NCI-H2081 (cell line): Measurements from ENCODE around the gene ARL14EP.

Experiments used
- DNase-seq, 2 experiments: peaks; one replicate each; lab custom pipeline; 2025; lab: John Stamatoyannopoulos, UW

ARL14EP gene

DNA sequence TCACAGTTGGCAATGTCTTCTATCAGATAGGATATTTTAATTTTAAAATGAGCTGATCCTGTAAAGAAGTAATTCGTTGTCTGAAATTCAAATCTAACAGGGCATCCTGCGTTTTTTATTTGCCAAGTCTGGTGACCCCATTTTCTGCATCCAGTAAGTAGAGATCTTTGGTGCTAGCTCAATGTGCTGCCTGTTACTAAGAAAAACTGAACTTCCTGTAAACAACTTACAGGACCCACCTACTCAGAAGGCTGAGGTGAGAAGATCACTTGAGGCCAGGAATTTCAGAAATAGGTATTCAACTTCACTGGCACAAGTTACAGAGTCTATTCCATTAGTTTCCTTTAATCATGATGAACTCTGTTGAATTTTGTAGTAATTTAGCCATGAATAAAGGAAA, 4.0 kb downstream of the ARL14EP start:
- no peak for DNase-seq

DNA sequence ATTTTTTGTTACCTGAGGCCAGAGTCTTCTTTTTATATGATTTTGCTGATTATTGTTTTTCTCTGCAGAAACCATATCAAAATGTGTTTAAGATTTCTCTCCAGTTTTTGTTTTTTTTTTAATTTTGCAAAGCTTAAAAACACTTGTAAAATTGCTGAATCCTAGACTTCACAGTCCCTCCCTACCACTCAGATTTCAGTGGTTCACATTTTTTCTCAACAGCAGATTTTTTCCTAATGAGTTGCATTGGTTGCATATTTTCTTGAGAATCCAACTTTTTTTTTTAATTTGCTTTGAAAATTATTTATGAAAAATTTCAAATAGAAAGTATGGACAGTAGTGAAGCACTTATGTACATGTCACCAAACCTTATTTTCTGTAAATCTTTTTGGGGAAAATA, 5.8 kb downstream of the ARL14EP start:
- DNase-seq, result no peak

GRCh38 chr11:30329150-30329940, 6.4 kb downstream of the ARL14EP start:
- DNase-seq, result no peak

GRCh38 chr11:30333405-30333804, 10.5 kb downstream of the ARL14EP start:
- peak in 1 of 2 experiments; percentile 9 for DNase-seq

DNA sequence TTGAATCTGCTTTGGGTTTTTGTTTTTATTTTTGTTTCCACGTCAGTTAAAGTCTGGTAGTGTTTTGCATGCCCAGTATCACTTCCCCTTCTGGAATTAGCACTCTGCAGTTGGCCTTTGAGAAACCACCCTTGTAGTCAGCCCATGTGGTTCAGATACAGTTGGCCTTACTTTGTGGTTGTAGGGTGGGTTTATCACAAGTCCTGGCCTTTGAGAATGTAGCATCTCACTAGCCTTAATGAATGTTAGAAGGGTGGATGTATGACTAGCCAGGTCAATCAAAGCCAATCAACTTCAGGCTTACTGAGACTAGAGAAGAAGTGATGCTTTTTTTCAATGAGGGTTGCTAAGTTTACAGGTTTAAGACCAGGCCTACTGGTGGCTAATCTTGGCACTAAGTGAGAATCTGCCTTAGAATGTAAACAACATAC, 19.8 kb downstream of the ARL14EP start:
- DNase-seq, result no peak

DNA sequence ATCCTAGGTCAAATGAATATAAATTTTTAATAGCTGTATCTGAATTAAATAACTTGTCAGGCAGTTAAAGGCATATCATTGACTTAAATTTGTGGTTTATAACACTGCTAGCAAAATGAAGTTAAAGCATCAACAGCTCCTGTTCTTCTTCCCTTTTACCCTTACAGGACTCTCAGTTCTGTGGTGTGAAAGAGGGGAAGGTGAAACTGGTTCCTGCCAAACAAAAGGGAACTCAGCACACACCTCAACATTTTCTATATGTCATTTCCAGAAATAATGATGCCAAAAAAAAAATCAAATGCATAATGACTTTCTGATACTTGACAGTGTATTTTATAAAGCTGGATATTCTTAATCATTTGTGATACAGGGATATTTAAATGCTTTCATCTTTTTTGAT, 21.2 kb downstream of the ARL14EP start:
- no peak for DNase-seq

DNA sequence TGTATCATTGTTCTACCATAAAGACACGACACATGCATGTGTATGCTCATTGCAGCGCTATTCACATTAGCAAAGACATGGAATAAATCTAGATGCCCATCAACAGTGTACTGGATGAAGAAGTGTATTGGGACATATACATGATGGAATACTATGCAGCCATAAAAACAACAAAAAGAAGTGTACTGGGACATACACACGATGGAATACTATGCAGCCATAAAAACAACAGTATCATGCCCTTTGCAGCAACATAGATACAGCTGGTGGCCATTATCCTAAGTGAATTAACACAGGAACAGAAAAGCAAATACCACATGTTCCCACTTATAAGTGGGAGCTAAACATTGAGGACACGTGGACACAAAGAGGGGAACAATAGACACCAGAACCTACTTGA, 22.7 kb downstream of the ARL14EP start:
- no peak for DNase-seq

- DNase-seq, result peak; percentile 64 to 65
Observed at GRCh38 chr11:30346068-30346688, 23.3 kb downstream of the ARL14EP start.

DNA sequence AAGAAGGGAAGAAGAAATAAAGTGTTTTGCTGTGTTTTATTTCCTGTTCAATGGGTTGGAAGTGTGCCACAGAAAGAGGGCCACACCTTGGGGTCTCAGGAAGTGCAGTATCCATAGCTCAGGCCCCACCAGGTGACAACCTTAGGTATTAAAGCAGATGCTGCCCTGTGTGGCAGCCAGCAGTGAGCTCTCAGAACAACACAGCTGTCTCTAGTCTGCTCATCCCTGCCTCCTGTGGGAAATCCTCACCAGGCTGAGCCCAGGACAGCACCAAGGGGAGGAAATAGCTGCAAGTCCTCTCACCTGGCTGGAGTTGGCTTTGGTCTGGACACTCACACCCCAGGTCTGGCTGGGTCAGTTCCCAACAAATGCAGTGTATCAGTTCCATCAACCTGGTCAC, 25.1 kb downstream of the ARL14EP start:
- no peak for DNase-seq

GRCh38 chr11:30349885-30350284, 27.0 kb downstream of the ARL14EP start:
- no peak for DNase-seq

GRCh38 chr11:30350384-30350783, 27.5 kb downstream of the ARL14EP start:
- no peak for DNase-seq

- DNase-seq, result no peak
Observed at GRCh38 chr11:30351061-30351460, 28.2 kb downstream of the ARL14EP start.

GRCh38 chr11:30356391-30356790, 33.5 kb downstream of the ARL14EP start:
- no peak for DNase-seq

- no peak for DNase-seq
Observed at GRCh38 chr11:30357872-30358271, 35.0 kb downstream of the ARL14EP start.

DNA sequence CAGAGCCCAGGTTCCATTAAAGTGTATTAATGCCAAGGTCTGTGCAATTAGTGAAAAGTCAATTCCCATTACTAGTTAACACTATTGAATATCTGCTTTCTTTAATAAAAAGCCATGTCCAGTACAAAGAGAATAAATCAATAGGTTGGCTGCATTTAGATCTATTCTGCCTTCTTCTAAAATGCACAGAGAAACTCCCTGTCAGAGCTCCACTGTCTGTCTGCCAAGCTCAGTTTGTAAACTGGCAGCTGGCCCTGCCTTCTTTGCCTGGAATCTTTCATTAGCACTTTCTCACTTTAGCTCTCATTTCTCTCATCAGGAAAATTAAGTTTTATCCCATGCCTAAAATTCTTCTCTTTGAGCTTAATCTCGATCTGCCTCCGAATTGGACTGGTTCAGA, 35.6 kb downstream of the ARL14EP start:
- DNase-seq, result no peak

DNA sequence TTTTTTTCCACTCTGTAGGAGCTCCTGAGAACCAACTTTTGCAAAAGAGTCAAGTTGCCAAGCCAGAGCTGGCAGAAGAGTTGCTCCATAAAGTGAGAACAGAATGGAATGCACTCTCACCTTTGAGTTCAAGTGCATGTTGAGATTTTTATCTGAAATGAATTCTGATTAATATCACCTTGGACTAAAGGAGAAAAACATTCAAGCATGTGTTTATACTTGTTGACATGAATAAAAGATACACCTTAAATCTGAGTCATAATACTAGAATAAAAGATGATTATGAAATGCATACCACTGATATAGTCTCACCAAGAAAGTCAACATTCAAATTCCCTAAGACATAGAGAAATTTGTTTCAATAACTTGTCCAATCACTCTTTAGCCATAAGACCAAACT, 37.8 kb downstream of the ARL14EP start:
- DNase-seq, result no peak

- DNase-seq, result no peak
Observed at GRCh38 chr11:30364139-30364836, 41.4 kb downstream of the ARL14EP start.

DNA sequence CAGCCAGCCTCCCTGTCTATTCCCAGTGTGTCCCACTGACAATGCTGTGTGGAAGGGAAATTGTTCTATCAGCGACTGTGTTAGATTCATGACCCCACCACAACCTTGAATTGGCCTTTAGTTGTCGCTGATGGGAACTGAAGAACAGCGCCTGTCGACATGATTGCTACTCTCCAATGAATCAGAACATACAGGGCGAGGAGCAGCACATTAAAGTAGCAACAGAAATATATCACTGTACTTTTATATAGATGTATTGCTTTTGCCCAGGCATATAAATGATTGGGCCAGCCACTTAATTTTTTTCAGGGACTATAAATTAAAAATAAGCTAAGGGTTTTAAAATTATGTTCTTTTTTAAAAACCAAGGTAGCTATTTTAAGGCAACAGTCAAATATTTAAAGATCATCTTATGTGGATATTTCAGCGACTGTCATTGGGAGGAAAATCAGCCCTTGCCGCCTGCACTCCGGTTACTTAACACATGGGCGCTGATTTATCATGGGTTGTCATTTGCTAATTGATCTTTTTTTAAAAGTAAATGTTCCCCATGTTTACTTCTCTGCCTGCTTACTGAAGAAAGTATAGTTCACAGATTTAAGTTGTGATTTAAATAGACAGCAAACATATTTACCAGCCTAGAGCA, 42.1 kb downstream of the ARL14EP start:
- no peak for DNase-seq

DNA sequence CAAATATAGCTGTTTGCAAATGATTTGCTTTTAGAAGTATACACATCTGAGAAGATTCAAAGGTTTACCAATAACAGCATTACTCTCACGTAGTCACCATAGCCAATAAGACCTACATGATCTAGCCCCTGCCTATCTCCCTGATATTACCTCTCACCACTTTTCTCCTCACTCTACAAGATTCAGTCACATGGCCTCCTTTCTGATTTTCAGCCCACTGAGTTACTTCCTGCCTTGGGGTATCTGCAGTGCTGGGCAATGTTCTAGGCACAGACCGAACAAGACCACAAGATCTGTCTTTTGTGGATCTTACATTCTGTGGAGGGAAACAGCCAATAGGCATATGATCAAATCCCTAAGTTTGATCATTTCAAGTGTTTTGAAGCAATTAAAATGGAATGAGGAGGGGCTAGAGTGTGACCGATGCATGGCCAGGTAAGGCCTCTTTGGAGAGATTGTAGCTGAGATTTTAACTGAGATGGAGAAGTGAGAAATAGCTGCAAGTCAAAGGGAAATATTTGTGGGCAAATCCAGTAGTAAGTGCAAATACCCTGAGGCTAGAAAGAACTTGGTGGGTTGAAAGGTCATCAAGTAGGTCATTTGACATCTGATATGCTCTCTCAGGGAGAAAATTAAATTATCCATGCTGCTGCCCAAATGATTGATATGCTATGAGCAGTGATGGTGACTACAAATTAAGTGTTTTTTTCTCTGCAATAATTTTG, 43.1 kb downstream of the ARL14EP start:
- no peak for DNase-seq

- no peak for DNase-seq
Observed at GRCh38 chr11:30368394-30368793, 45.5 kb downstream of the ARL14EP start.

DNA sequence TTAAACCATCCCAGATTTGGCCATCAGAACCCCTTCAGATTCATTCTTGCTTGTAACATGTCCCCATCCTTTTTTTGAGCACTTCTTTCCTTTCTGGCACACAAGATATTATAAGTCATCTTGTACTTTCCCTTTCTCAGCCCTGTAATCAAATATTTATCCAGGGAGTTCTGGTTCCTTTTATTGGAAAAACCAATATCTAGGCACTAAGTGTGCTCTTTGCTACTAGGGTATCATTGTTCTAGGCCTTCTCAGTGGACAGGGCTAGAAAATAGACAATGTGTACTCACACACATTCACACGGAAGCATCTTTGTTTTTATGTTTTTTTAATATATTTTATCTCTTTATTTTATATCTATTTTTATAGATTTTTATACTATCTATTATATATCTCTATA, 47.3 kb downstream of the ARL14EP start:
- no peak for DNase-seq

DNA sequence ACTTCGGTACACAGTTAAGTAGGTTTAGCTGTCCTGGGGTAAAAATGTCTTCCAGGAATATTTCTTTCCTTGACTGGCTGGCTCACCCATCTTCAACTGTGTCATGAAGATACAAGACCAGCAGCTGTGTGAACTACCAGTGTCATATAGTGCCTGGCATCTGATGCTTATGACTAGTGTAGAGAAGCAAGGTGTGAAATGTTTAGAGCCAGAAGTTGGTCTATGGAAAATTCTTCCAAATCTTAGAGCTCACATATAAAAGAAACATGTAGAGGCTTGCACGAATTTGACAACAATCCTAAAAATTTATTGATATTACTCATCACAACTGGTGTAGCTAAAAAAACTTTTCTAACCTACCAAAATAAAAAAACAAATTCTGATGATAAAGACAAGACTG, 54.4 kb downstream of the ARL14EP start:
- DNase-seq, result no peak
